Uterus (tissue), 4 donors: Measurements from ENCODE around the gene NMNAT2. TPM values are rescaled to one million over a fixed set of nuclear protein-coding genes. Genes with fewer than 3 reads are reported as not detected.

Experiments
- DNase-seq, 2 donors: peaks; one replicate each; pipeline ENCODE4 v3.0.0-alpha.2; 2019 to 2020
- H3K27ac ChIP-seq, 2 donors: fragments of 200-600 bp; sonication (generic); 1 replicate in 1 of 2; 2 replicates in 1 of 2; pipeline ENCODE4 v1.5.1; 2016 to 2018
- H3K27me3 ChIP-seq, 2 donors: fragments of 200-600 bp; sonication (generic); one replicate each; pipeline ENCODE4 v1.5.1; 2018 to 2019; ENCODE audit warnings: control low read depth in 1 of 2
- H3K36me3 ChIP-seq, 2 donors: fragments of 200-600 bp; sonication (generic); one replicate each; pipeline ENCODE4 v1.5.1; 2019; ENCODE audit warnings: control low read depth in 1 of 2
- H3K4me1 ChIP-seq, 2 donors: fragments of 200-600 bp; sonication (generic); one replicate each; pipeline ENCODE4 v1.5.1; 2018 to 2019; ENCODE audit warnings: control low read depth in 1 of 2
- H3K4me3 ChIP-seq, 2 donors: fragments of 200-600 bp; sonication (generic); 1 replicate in 1 of 2; 2 replicates in 1 of 2; pipeline ENCODE4 v1.5.1; 2018 to 2019; ENCODE audit warnings: mild to moderate bottlenecking in 1 of 2
- H3K9me3 ChIP-seq, 2 donors: fragments of 200-600 bp; sonication (generic); one replicate each; pipeline ENCODE4 v1.5.1; 2019; ENCODE audit warnings: control low read depth in 1 of 2
- CTCF ChIP-seq, 4 experiments: fragments of 200-600 bp in 2 of 4; fragments of 450-650 bp in 2 of 4; sonication (generic) in 2 of 4; IDR thresholded peaks; one replicate each; pipeline ENCODE4 v1.5.1; 2016 to 2019; ENCODE audit warnings: antibody characterized with exemption in 4 of 4, mild to moderate bottlenecking in 2 of 4, moderate library complexity in 1 of 4
- POLR2A ChIP-seq, 2 donors: fragments of 450-650 bp; IDR thresholded peaks; one replicate each; pipeline ENCODE4 v1.6.1; 2016; ENCODE audit warnings: antibody characterized with exemption in 2 of 2, mild to moderate bottlenecking in 1 of 2, moderate library complexity in 1 of 2
- intact Hi-C: fragments of 100-400 bp; cut with DNase I; formaldehyde crosslinking; loops from one replicate; pipeline ENCODE4 v1.15.1; 2023; ENCODE audit warnings: low total_unique reads
- total RNA-seq, 4 donors: library from RNA; depleted of rRNA in 3 of 4; stranded (reverse); fragments of >200 nt in 3 of 4; gene quantifications; one replicate each; pipeline versions ENCODE4 v1.1.0 to v1.2.4, GENCODE V29; 2014 to 2023
- donor health status: DM: yes; HTN: yes; CAD: no.

The NMNAT2 gene
- total RNA-seq, 4 donors from 2014 or later: 0.85 to 2.8 (median 1.5) TPM; not detected in 1

- no peak for DNase-seq
- Histone ChIP-seq H3K27ac (no peak overlapping the region), H3K4me3 (no peak overlapping the region), H3K27me3 (no peaks in the 10 kb centered on the region), H3K4me1 (no peaks in the 10 kb centered on the region), H3K9me3 (no peaks in the 10 kb centered on the region), H3K36me3 (no peaks in the 10 kb centered on the region)
- TF ChIP-seq CTCF (IDR thresholded peaks at IDR 0.05): no peak
- TF ChIP-seq POLR2A (IDR thresholded peaks at IDR 0.05): no peak
- intact Hi-C loops: no loop called here
Observed at GRCh38 chr1:183366116-183366515, 52.1 kb downstream of the NMNAT2 start.

- Histone ChIP-seq H3K27me3 (no peaks in the 10 kb centered on the region), H3K27ac (no peak overlapping the region), H3K9me3 (no peaks in the 10 kb centered on the region), H3K36me3 (no peaks in the 10 kb centered on the region), H3K4me1 (no peaks in the 10 kb centered on the region), H3K4me3 (no peak overlapping the region)
- intact Hi-C loops: no loop called here
- TF ChIP-seq POLR2A (IDR thresholded peaks at IDR 0.05) (no peak), CTCF (IDR thresholded peaks at IDR 0.05) (no peak)
- no peak for DNase-seq
Observed at GRCh38 chr1:183365676-183366075, 52.5 kb downstream of the NMNAT2 start.

- Histone ChIP-seq H3K4me1 (no peaks in the 10 kb centered on the region), H3K27me3 (no peaks in the 10 kb centered on the region), H3K9me3 (no peaks in the 10 kb centered on the region), H3K36me3 (no peaks in the 10 kb centered on the region), H3K4me3 (no peak overlapping the region), H3K27ac (no peak overlapping the region)
- no peak for DNase-seq
- intact Hi-C loops: no loop called here
- TF ChIP-seq CTCF (IDR thresholded peaks at IDR 0.05) (no peak), POLR2A (IDR thresholded peaks at IDR 0.05) (no peak)
Observed at GRCh38 chr1:183365093-183365492, 53.1 kb downstream of the NMNAT2 start.

GRCh38 chr1:183363972-183364371 lies 54.2 kb downstream of the NMNAT2 start:
- TF ChIP-seq CTCF (IDR thresholded peaks at IDR 0.05): no peak
- TF ChIP-seq POLR2A (IDR thresholded peaks at IDR 0.05): no peak
- DNase-seq: no peak
- Histone ChIP-seq H3K27me3 (no peaks in the 10 kb centered on the region), H3K27ac (no peak overlapping the region), H3K4me1 (no peaks in the 10 kb centered on the region), H3K36me3 (no peaks in the 10 kb centered on the region), H3K4me3 (no peak overlapping the region), H3K9me3 (no peaks in the 10 kb centered on the region)
- intact Hi-C loops: no loop called here

DNA sequence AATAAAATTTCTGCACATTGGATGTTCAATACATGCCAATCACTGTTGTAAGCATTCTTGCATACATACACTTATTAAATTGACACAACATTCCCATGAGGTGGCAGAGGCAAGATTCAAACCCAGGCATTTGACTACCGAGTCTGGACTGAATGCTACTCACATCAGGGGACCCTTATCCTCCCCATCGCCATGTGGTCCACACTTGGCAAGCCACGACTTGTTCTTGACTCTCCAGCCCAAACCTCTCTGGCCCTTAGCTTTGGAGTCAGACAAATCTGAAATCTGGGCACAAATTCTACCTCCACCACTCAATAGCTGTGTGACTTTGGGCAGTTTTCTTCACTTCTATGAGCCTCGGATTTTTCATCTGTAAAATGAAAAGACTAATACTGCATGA lies 57.1 kb downstream of the NMNAT2 start:
- no peak for DNase-seq
- no peak overlapping the region for H3K27ac ChIP-seq
- H3K9me3 ChIP-seq: no peaks in the 10 kb centered on the region
- intact Hi-C loops: no loop called here
- H3K36me3 ChIP-seq: no peaks in the 10 kb centered on the region
- no peaks in the 10 kb centered on the region for H3K27me3 ChIP-seq
- TF ChIP-seq CTCF (IDR thresholded peaks at IDR 0.05) (no peak), POLR2A (IDR thresholded peaks at IDR 0.05) (no peak)
- H3K4me1 ChIP-seq: no peaks in the 10 kb centered on the region
- H3K4me3 ChIP-seq: no peak overlapping the region
